Rectal smooth muscle tissue (tissue), 1 donor: ENCODE results near the gene PARD3B.

Experiments used
- H3K27ac ChIP-seq: one replicate; pipeline ENCODE4 v1.7.0; 2013; ENCODE audit warnings: low read depth, low read length, inconsistent platforms
- H3K27me3 ChIP-seq: one replicate; pipeline ENCODE4 v1.7.0; 2013; ENCODE audit warnings: low read length; ENCODE audit not compliant: control insufficient read depth, insufficient read depth
- H3K36me3 ChIP-seq: one replicate; pipeline ENCODE4 v1.7.0; 2013; ENCODE audit warnings: low read length; ENCODE audit not compliant: control insufficient read depth, insufficient read depth
- H3K4me1 ChIP-seq: one replicate; pipeline ENCODE4 v1.7.0; 2013; ENCODE audit warnings: low read length; ENCODE audit not compliant: control insufficient read depth, insufficient read depth
- H3K4me3 ChIP-seq: one replicate; pipeline ENCODE4 v1.7.0; 2013; ENCODE audit warnings: low read length
- H3K9ac ChIP-seq: one replicate; pipeline ENCODE4 v1.7.0; 2013; ENCODE audit warnings: low read length

Gene PARD3B

GRCh38 chr2:204888222-204888621 is 342.9 kb downstream of the PARD3B start:
- no peak overlapping the region for H3K9ac ChIP-seq
- no peaks in the 10 kb centered on the region for H3K27me3 ChIP-seq
- H3K27ac ChIP-seq: no peak overlapping the region
- no peaks in the 10 kb centered on the region for H3K4me1 ChIP-seq
- H3K4me3 ChIP-seq: no peak overlapping the region
- no peaks in the 10 kb centered on the region for H3K36me3 ChIP-seq

GRCh38 chr2:204890680-204891079 is 345.4 kb downstream of the PARD3B start:
- H3K27me3 ChIP-seq: no peaks in the 10 kb centered on the region
- no peaks in the 10 kb centered on the region for H3K36me3 ChIP-seq
- H3K9ac ChIP-seq: no peak overlapping the region
- no peaks in the 10 kb centered on the region for H3K4me1 ChIP-seq
- H3K4me3 ChIP-seq: no peak overlapping the region
- H3K27ac ChIP-seq: no peak overlapping the region

GRCh38 chr2:204891739-204892138 is 346.5 kb downstream of the PARD3B start:
- no peak overlapping the region for H3K4me3 ChIP-seq
- no peaks in the 10 kb centered on the region for H3K4me1 ChIP-seq
- no peak overlapping the region for H3K27ac ChIP-seq
- H3K36me3 ChIP-seq: no peaks in the 10 kb centered on the region
- H3K27me3 ChIP-seq: no peaks in the 10 kb centered on the region
- H3K9ac ChIP-seq: no peak overlapping the region

GRCh38 chr2:204892506-204893255 is 347.4 kb downstream of the PARD3B start:
- Histone ChIP-seq H3K4me1 (no peaks in the 10 kb centered on the region), H3K4me3 (no peak overlapping the region), H3K27me3 (no peaks in the 10 kb centered on the region), H3K36me3 (no peaks in the 10 kb centered on the region), H3K27ac (no peak overlapping the region), H3K9ac (no peak overlapping the region)

- Histone ChIP-seq H3K27ac (no peak overlapping the region), H3K4me1 (no peaks in the 10 kb centered on the region), H3K27me3 (no peaks in the 10 kb centered on the region), H3K36me3 (no peaks in the 10 kb centered on the region), H3K4me3 (no peak overlapping the region), H3K9ac (no peak overlapping the region)
Observed at GRCh38 chr2:204896146-204896545, 350.9 kb downstream of the PARD3B start.

- Histone ChIP-seq H3K36me3 (no peaks in the 10 kb centered on the region), H3K27ac (no peak overlapping the region), H3K9ac (no peak overlapping the region), H3K27me3 (no peaks in the 10 kb centered on the region), H3K4me3 (no peak overlapping the region), H3K4me1 (no peaks in the 10 kb centered on the region)
Observed at GRCh38 chr2:204897561-204897960, 352.3 kb downstream of the PARD3B start.

GRCh38 chr2:204898928-204899640 is 353.8 kb downstream of the PARD3B start:
- Histone ChIP-seq H3K27ac (no peak overlapping the region), H3K27me3 (no peaks in the 10 kb centered on the region), H3K4me3 (no peak overlapping the region), H3K36me3 (no peaks in the 10 kb centered on the region), H3K4me1 (no peaks in the 10 kb centered on the region), H3K9ac (no peak overlapping the region)

- no peaks in the 10 kb centered on the region for H3K27me3 ChIP-seq
- no peaks in the 10 kb centered on the region for H3K4me1 ChIP-seq
- H3K36me3 ChIP-seq: no peaks in the 10 kb centered on the region
- H3K9ac ChIP-seq: no peak overlapping the region
- H3K27ac ChIP-seq: no peak overlapping the region
- H3K4me3 ChIP-seq: no peak overlapping the region
Observed at GRCh38 chr2:204899983-204900382, 354.7 kb downstream of the PARD3B start.

GRCh38 chr2:204900487-204900886 is 355.2 kb downstream of the PARD3B start:
- no peak overlapping the region for H3K4me3 ChIP-seq
- H3K9ac ChIP-seq: no peak overlapping the region

GRCh38 chr2:204900910-204901309 is 355.6 kb downstream of the PARD3B start:
- no peaks in the 10 kb centered on the region for H3K4me1 ChIP-seq
- no peaks in the 10 kb centered on the region for H3K36me3 ChIP-seq
- no peak overlapping the region for H3K27ac ChIP-seq

More at GRCh38 chr2:204900487-204900886, 355.2 kb downstream of the PARD3B start:
- Histone ChIP-seq H3K36me3 (no peaks in the 10 kb centered on the region), H3K27ac (no peak overlapping the region), H3K4me1 (no peaks in the 10 kb centered on the region), H3K27me3 (no peaks in the 10 kb centered on the region)

GRCh38 chr2:204901591-204901990 is 356.3 kb downstream of the PARD3B start:
- Histone ChIP-seq H3K36me3 (no peaks in the 10 kb centered on the region), H3K9ac (no peak overlapping the region), H3K4me1 (no peaks in the 10 kb centered on the region), H3K27ac (no peak overlapping the region), H3K4me3 (no peak overlapping the region), H3K27me3 (no peaks in the 10 kb centered on the region)

More at GRCh38 chr2:204900910-204901309, 355.6 kb downstream of the PARD3B start:
- no peak overlapping the region for H3K4me3 ChIP-seq
- no peak overlapping the region for H3K9ac ChIP-seq
- no peaks in the 10 kb centered on the region for H3K27me3 ChIP-seq

- no peaks in the 10 kb centered on the region for H3K4me1 ChIP-seq
- no peaks in the 10 kb centered on the region for H3K27me3 ChIP-seq
- H3K27ac ChIP-seq: no peak overlapping the region
- no peak overlapping the region for H3K9ac ChIP-seq
- H3K4me3 ChIP-seq: no peak overlapping the region
- H3K36me3 ChIP-seq: no peaks in the 10 kb centered on the region
Observed at GRCh38 chr2:204909791-204910190, 364.5 kb downstream of the PARD3B start.

GRCh38 chr2:204913312-204913711 is 368.0 kb downstream of the PARD3B start:
- H3K4me3 ChIP-seq: no peak overlapping the region
- H3K9ac ChIP-seq: no peak overlapping the region
- H3K36me3 ChIP-seq: no peaks in the 10 kb centered on the region
- H3K27ac ChIP-seq: no peak overlapping the region
- no peaks in the 10 kb centered on the region for H3K27me3 ChIP-seq
- no peaks in the 10 kb centered on the region for H3K4me1 ChIP-seq
